ENCODE measurements around the gene PLEKHA7.
"Not testable (repeated sequence)": the region's sequence is repeated elsewhere in the genome, so short reads cannot be mapped to it uniquely, and the experiment has no call there.

PLEKHA7 gene

DNA sequence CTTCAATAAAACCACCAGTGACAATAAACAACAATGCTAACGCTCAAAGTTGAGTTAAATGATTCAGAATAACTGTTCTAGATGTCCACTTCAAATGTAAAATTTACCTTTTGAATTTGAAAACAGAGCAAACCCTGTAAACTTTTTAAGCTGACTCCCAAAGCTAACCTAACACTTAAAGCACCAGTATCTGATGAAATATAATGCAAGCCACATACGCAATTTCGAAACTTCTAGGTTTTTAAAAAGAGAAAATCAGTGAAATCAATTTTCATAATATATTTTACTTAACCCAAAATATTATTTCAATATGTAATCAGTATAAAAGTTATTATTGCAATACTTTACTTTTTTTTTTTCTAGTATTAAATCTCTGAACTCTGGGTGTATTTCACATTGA, 71.3 kb downstream of the PLEKHA7 start:
- DNase-seq (ENCODE audit: low spot score), result no peak

DNA sequence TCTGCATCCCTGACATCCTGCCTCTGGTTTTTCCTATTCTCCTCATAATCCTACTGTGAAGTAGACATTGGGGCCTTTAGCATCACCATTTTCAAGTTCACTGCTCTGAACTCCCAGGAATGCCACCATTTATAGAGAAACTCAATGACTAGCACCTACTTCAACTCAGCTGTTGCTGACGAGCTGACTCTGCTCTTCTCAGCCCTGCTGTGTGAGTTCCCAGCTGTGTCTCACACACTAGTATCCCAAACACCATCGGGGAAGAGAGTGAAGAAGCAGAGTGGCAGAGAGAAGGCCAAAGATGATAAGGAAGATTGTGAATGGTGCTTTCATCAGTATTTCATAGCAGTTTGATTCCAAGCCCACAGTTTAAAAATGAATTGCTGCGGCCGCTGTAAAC, 71.9 kb downstream of the PLEKHA7 start:
- DNase-seq (ENCODE audit: low spot score), result no peak

DNA sequence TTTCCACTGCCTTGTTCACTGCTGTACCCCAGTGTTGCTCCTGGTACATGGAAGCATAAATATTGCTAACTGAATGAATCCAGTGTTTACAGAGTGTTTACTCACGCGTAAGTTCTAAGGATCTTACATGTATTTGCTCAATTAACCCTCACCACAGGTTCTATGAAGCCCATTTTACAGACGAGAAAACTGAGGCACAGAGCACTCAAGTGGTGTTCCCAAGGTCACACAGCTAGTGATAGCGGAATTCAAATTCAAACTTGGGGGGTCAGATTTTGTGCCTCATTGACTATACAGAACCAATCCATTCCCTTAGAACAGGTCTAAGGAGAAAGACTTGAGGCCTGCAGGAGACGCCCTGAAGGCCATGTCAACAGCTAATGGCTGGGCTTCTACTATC, 72.3 kb downstream of the PLEKHA7 start:
- DNase-seq (ENCODE audit: low spot score), result no peak

DNA sequence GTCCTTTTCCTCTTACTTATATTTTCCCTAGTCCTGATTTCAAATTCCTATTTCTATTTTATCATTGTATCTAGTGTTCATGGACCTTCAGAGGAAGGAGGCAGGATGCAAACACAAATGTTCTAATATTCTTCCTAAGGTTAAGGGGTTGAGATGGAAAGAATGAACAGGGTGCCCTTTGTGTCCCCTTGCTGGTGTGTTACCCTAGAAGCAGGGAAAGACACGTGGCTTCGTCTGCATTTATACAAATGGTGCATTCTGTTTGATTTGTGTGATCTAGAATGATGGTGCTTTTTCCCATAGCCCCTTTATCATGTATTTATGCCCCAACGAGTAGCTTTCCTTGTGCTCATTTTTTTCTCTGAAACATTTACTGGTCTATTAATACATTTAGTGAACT, 76.2 kb downstream of the PLEKHA7 start:
- no peak for DNase-seq (ENCODE audit: low spot score)

DNA sequence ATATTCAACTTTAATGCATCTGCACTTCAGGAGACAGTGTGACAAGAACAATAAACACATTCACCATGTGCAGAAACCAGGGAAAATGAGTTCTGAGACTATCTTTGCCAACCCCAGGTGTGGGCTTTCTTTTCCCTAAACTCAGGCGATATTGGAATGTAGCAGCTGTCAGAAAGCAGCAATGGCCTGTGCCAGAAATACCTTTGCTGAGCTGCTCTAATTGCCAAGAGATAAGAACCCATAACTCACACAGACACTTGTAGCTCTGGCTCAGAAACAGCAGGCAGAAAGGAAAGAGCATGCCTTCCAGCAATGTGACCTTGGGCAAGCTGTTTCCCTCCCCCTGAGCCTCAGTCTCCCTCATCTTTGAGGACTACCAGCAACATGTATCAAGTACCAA, 77.6 kb downstream of the PLEKHA7 start:
- no peak for DNase-seq (ENCODE audit: low spot score)

GRCh38 chr11:16935518-16936302, 78.5 kb downstream of the PLEKHA7 start:
- peak; percentile 63 for DNase-seq (ENCODE audit: low spot score)

GRCh38 chr11:16933756-16934603, 80.2 kb downstream of the PLEKHA7 start:
- DNase-seq (ENCODE audit: low spot score), result no peak

- DNase-seq (ENCODE audit: low spot score), result no peak
These were observed 80.9 kb downstream of the PLEKHA7 start for GRCh38 chr11:16933291-16933690.

DNA sequence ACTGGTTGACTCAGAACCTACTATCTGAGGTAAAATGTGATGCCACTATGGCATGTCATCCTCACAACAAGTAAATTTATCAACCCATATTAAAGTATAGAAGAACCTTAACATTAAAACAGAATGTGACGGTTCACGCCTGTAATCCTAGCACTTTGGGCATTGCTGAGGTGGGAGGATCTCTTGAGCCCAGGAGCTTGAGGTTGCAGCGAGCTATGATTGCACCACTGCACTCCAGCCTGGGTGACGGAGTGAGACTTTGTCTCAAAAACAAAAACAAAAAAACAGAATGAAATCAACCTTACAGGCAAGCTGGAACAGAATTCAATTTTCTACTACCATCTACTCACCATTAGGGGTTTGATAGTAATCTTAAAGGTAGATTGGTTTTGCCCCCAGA, 86.2 kb downstream of the PLEKHA7 start:
- no peak for DNase-seq (ENCODE audit: low spot score)

GRCh38 chr11:16926883-16927626, 87.2 kb downstream of the PLEKHA7 start:
- DNase-seq (ENCODE audit: low spot score), result no peak

DNA sequence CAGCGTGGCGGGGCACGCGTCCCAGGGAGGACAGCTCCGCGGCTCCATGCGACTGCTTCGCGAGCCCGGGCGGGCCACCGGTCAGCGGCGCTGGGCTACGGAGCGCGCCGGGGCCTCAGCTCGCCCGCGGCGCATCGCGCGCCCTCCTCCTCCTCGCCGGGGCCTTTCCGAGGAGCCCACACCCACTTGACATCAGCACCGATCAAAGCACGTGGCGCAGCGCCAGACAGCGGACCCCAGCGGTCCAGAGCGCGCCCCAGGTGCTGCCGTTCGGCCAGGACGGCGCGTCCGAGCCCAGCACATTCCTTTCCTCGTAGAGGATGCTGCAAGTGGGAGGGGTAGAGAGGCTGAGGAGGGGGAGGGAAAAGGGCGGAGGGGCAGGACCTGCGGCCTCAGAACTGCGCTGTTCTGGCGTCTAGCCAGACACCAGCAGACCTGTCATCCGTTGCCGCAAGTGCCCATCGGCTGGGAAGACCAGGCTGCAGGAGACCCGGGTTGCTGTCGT, 88.6 kb downstream of the PLEKHA7 start:
- DNase-seq (ENCODE audit: low spot score), result peak; percentile 88

GRCh38 chr11:16924826-16925560, 89.2 kb downstream of the PLEKHA7 start:
- DNase-seq (ENCODE audit: low spot score), result peak; percentile 71

GRCh38 chr11:16924462-16924825, 89.8 kb downstream of the PLEKHA7 start:
- DNase-seq (ENCODE audit: low spot score), result no peak

GRCh38 chr11:16923987-16924386, 90.2 kb downstream of the PLEKHA7 start:
- no peak for DNase-seq (ENCODE audit: low spot score)

GRCh38 chr11:16921668-16922067, 92.5 kb downstream of the PLEKHA7 start:
- DNase-seq (ENCODE audit: low spot score), result no peak

- DNase-seq (ENCODE audit: low spot score), result no peak
These were observed 93.2 kb downstream of the PLEKHA7 start for GRCh38 chr11:16921019-16921418.

- DNase-seq (ENCODE audit: low spot score), result no peak
These were observed 93.7 kb downstream of the PLEKHA7 start for GRCh38 chr11:16920559-16920958.

DNA sequence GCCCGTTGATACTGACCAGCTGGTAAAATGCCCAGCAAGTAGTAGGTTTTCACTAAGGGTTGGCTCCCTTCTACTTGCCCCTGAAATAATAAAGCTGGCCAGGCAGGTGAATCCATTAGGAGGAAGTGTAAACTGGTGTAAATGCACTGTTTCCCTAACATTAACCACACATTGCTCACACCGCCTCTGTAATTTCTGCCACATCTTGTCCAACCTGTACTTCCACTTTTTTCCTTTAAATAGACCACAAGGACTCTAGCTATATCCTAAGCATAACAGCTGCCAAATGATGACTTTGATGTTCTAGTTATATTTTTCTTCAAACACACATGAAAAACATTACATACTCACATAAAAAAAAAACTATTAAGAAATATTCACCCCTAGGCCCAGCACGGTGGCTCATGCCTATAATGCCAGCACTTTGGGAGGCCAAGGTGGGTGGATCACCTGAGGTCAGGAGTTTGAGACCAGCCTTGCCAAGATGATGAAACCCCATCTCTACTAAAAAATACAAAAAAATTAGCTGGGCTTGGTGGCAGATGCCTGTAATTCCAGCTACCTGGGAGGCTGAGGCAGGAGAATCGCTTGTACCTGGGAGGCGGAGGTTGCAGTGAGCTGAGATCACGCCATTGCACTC, 95.6 kb downstream of the PLEKHA7 start:
- DNase-seq (ENCODE audit: low spot score), result not testable (repeated sequence)

DNA sequence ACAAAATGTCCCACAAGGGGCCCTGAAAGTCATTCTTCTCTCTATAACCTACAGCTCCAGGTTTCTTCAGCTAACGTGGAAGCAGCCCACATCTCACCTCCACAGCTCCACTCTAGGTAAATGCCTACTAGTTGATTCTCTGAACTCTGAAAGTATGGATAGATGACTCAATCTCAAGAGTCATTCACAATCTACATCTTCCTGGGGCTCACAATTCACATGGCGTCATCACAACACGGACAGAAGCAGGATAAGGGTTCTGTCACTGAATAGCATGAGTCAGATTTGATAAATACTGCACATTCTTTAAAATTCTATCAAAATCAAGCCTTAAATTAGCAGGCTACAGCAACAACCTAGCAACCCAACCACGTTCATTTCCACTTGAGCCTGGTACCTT, 96.3 kb downstream of the PLEKHA7 start:
- DNase-seq (ENCODE audit: low spot score), result no peak

DNA sequence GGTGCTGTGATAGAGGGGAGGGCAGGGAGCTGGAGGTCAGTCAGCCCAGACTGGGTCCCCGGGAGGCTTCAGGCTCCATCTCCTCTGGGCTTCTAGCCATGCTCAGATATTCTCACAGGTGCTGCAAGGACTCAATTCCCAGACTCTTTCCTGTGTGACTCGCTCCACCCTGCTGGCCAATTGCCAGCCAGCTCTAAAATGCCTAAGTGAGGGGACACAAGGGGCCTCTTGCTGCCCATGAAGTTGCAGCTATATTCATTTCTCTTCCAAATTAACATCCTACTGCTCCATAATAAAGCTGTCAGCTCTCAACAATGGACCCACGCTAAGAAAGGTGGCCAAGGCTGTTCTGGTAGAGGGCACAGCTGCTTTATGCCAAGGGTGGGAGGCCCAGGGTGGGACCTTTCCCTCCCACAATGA, 101.5 kb downstream of the PLEKHA7 start:
- DNase-seq (ENCODE audit: low spot score), result no peak

DNA sequence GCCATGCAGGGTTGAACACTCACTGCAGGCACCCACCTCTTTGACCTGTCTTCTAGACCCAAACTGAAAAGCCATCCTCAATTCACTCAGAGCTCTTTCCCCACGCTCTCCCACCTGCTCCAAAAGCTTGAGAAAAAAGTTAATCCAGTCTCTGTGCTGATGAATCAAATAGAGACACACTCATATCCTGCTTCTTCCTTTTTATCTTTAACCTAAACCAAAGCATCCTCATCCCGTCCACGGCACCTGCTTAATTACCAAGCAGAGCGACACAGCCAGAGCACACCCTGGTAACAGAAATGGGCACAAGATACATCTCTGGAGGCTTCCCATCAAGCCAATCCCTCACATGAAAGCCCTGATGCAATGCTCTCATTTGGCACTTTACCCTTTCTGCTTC, 102.6 kb downstream of the PLEKHA7 start:
- DNase-seq (ENCODE audit: low spot score), result no peak

Data from AG20443 (cell line).